HG02981 (cell line): ENCODE data around the gene TMEM123.
"Not testable (repeated sequence)": the region's sequence is repeated elsewhere in the genome, so short reads cannot be mapped to it uniquely, and the experiment has no call there.

Experiments
- ATAC-seq: cut with Tn5 transposase; IDR thresholded peaks from one replicate; pipeline ENCODE4 v1.9.1; 2021; ENCODE audit warnings: mild to moderate bottlenecking, moderate library complexity; ENCODE audit not compliant: unreplicated experiment

TMEM123 gene

GRCh38 chr11:102396708-102397563 lies 55.6 kb downstream of the TMEM123 start:
- ATAC-seq: no peak

GRCh38 chr11:102395720-102396393 lies 56.7 kb downstream of the TMEM123 start:
- no peak for ATAC-seq

GRCh38 chr11:102393272-102393730 lies 59.3 kb downstream of the TMEM123 start:
- ATAC-seq: no peak

GRCh38 chr11:102391549-102392237 lies 60.9 kb downstream of the TMEM123 start:
- no peak for ATAC-seq

- ATAC-seq: peak; percentile 88
Observed at GRCh38 chr11:102390667-102391465, 61.7 kb downstream of the TMEM123 start.

GRCh38 chr11:102389253-102389652 lies 63.3 kb downstream of the TMEM123 start:
- no peak for ATAC-seq

- no peak for ATAC-seq
Observed at GRCh38 chr11:102387043-102387781, 65.4 kb downstream of the TMEM123 start.

GRCh38 chr11:102386136-102386734 lies 66.3 kb downstream of the TMEM123 start:
- ATAC-seq: no peak

- ATAC-seq: no peak
Observed at GRCh38 chr11:102385085-102386007, 67.2 kb downstream of the TMEM123 start.

- ATAC-seq: no peak
Observed at GRCh38 chr11:102384419-102385079, 68.0 kb downstream of the TMEM123 start.

- ATAC-seq: no peak
Observed at GRCh38 chr11:102383839-102384238, 68.7 kb downstream of the TMEM123 start.

- no peak for ATAC-seq
Observed at GRCh38 chr11:102382384-102382783, 70.2 kb downstream of the TMEM123 start.

- no peak for ATAC-seq
Observed at GRCh38 chr11:102378818-102379217, 73.7 kb downstream of the TMEM123 start.

GRCh38 chr11:102377891-102378290 lies 74.7 kb downstream of the TMEM123 start:
- no peak for ATAC-seq

- ATAC-seq: no peak
Observed at GRCh38 chr11:102375720-102376399, 76.7 kb downstream of the TMEM123 start.

GRCh38 chr11:102374633-102375424 lies 77.7 kb downstream of the TMEM123 start:
- ATAC-seq: not testable (repeated sequence)

- peak; percentile 100 for ATAC-seq
Observed at GRCh38 chr11:102368472-102368871, 84.1 kb downstream of the TMEM123 start.
